Activated CD4-positive, CD25-positive, alpha-beta regulatory T cell (primary cell): ENCODE data around the gene NRL.
"Not testable (repeated sequence)": the region's sequence is repeated elsewhere in the genome, so short reads cannot be mapped to it uniquely, and the experiment has no call there.

Experiments
- DNase-seq, 4 experiments: peaks; one replicate each; lab custom pipeline; 2025; lab: John Stamatoyannopoulos, UW

NRL gene

DNA sequence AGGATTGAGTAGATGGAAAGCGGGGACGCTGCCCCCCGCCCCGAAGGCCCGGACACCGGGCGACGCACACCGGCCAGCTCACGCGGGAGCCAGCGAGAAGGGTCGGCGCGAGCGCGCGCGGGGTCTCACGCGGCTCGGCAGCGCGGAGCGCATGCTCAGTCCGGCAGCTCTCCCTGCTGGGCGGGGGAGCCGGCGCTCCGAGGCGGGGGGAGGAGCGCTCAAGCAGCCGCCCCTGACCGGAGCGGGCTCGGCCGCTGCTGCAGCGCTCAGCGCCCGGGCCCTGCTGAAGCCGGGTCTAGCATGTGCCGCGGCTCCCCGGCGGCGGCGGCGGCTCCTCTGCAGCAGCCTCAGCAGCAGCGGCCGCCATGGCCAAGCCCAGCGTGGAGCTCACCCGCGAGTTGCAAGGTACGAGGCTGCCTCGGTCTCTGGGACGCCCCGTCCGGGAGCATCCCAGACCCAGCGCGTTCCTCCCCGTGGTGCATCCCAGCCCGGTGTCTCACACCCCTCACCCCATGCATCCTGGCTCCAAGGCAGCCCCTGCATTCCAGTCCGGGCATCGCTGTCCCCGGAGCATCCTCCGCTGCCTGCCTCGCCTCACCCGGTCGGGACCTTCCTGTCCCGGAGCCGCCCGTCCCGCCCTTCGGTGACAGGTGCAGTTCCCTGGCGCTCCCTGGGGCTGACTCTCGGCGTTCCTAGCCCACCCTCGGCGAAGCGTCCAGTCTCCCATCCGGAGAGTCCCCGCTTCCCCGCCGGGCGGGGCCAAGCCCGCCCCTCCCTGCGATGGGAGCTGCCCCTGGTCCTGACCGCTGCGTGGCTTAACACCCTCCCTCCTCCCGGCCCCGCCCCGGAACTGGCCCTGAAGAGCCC is 62.7 kb downstream of the NRL start, which contains the start of gene CARMIL3:
Gene CARMIL3 (plus strand): TSS at position 221 of the 867 bp plus-strand sequence. CDS start 145 bp downstream, at position 366.
- DNase-seq: peak in 3 of 4 experiments; percentile 24 to 29 (median 28)

DNA sequence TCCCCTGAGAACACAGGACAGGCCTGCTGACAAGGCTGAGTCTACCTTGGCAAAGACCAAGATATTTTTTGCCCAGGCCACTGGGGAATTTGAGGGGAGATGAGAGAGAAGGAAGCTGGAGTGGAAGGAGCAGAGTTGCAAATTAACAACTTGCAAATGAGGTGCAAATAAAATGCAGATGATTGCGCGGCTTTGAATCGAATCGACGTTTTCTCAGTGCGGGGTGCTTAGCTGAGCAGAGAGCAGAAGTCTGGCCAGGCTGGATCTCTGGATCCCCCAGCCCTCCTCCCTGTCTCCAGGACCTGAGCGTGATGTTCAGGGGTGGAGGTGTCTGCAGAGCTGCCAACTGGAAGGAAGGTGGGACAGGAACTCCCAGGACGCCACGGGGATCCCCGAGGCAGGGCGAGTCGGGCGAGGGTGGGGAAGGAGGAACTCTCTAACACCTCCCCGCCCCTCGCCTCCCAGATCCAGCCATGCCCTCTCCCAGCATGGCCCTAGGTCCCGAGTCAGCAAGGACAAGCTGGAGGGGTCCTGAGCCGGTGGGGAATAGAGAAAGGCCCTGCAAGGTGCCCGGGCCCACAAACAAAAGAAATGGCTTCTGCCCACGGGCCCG is 63.5 kb downstream of the NRL start:
- DNase-seq: no peak

DNA sequence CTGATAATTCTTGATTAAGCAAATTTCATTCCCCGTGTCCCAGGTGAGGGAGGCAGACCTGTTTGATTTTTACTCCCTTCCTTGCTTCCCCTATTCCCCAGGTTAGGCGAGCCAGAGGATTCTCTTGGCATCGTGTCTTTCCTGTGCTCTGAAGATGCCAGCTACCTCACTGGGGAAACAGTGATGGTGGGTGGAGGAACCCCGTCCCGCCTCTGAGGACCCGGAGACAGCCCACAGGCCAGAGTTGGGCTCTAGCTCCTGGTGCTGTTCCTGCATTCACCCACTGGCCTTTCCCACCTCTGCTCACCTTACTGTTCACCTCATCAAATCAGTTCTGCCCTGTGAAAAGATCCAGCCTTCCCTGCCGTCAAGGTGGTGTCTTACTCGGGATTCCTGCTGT is 64.0 kb downstream of the NRL start:
- not testable (repeated sequence) for DNase-seq

DNA sequence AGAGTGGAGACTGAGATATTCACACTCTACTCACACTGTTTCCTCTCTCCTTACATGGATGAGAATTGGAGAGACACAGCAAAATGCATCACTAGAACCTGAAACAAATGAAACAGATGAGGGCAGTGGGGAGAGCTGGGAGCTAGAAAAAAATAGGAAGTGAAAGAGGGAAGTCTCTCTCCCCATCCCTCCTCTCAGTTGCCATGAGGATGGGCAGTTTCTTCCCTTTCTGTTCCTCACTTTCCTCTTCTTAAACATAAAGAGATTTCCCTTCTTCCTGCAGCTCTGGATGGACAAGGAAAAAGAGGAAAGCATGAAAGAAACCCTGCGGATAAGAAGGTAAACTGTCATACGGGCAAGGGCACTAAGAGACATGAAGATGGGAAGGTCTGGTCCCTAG is 65.7 kb downstream of the NRL start:
- DNase-seq: not testable (repeated sequence)

DNA sequence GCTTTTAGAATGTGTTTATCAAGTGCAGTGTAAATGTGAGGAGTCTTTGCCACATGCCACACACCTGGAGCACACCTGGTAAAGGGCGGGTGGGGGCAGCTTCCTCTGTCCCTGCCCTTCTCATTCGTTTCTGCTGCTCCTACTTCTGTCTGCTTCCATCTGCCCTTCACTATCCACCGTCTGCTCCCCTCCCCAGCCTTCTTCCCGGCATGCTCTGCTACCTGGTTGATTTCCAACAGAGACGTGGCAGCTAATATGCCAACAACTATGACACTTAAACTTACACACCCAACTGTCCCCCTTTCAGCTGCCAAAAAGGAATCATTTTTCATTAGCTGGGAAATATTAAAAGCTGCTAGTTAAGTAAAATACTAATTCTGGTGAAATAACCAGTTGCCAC is 72.0 kb downstream of the NRL start:
- DNase-seq: no peak

DNA sequence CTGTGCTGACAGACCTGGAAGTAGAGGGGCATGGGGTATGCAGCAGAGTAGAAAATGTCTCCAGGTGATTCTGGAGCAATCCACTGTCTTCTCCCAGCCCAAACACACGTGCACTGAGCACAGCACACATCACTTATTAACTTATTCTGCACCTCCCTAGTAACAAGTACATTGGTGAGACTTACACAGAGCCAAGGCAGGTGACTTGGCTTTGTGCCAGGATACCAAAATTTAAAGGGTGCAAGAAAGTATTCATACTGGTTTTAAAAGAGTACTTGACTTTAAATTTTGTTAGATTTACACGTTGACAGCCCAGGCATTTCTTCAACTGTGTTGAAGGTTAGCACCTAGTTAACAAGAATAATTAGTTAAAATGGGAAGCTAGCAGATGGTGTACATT is 74.1 kb downstream of the NRL start:
- no peak for DNase-seq

DNA sequence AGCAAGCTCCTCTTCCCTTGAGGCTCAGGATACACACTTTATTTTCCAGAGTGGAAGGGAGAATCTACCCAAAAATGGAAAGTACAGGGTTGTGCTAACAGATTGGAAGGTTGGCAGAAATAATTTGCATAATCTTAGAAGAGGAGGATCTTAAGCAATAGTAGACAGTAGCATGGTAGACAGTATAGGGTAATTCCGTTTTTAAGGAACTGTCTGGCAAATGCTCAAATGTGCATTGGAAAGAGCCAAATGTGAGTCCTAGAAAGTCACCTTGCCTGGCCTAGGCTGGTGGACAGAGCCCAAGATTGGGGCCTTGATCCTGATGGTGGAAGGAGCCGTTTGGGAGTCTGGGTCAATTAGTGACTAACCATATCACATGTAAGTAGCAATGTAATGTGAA is 76.1 kb downstream of the NRL start:
- DNase-seq: no peak

DNA sequence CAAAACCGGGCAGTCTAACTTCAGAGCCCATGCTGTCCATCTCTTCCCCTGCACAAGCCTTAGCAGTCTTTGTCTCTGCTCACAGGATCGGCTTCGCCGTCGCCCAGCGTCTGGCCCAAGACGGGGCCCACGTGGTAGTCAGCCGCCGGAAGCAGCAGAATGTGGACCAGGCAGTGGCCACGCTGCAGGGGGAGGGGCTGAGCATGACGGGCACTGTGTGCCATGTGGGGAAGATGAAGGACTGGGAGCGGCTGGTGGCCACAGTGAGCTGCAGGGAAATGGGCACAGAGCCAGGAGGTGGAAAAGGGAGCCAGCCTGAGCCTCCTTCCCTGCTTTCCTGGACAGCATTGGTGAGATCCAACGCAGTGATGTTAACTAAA is 77.1 kb downstream of the NRL start:
- no peak for DNase-seq

DNA sequence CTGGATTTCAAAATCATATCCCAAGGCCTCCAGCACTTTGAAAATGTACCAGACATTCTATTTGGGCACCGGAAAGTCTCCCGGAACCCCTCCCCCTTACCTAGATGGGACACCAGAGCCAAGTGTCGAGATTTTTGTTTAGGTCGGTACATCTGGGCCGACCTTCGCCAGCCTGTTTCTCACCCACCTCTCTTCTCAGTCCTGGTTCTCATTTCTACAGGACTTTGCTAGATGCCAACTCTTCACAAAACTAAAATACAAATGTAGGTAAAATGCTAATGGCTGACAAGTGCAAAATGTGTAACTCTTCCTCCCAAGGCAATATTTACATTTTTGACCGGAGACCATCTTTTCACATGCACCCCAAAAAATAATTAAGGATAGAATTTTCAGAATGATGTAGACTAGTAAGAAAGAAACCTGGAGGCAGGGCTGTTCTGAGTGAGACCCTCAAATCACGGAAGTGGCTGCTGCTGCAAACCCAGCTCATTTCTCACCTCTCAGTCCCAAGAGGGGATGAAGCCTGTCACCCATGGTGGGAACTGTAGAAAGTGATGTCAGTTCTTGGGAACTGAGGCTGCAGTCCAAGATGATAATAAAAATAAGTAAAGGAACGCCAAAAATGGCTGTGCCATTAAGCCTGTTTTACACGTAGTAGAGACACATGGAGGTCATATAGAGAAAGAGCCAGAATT is 77.6 kb downstream of the NRL start:
- DNase-seq: not testable (repeated sequence)

DNA sequence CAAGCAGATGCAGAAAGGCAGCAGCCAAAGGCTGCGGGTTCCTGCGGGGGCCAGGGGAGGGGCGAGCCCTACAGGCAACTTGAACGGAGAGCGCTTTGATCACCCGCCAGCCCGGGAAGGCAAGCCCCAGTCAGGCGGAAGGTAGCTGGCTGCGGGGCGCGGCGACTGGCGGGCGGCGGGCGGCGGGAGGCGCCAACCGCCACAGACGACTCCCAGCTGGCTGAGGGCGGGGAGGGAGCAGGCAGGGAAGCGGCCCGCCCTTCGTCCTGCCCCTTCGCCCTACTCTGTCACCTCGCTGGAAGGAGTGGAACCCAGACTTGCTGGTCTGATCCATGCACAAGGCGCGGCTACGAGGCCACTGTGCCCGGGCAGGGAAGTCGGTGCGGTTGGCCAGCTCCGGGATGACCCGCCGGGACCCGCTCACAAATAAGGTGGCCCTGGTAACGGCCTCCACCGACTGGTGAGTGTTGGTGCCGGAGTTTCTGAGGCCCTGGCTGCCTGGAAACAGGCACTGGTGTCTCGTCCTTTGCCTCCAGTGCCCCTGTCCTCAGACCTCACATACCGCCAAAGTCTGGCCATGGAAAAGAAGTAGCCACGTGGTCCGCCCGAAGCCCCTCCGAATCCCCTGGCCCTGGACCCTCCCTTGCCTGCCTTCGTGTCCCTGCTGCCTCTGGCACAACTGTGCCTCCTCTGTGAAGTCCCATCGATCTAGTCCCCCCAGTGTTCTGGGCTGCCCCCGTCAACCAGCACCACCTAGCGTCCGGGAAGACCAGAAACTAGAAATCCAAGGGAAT is 78.4 kb downstream of the NRL start:
- peak in 3 of 4 experiments; percentile 20 to 31 (median 26) for DNase-seq

DNA sequence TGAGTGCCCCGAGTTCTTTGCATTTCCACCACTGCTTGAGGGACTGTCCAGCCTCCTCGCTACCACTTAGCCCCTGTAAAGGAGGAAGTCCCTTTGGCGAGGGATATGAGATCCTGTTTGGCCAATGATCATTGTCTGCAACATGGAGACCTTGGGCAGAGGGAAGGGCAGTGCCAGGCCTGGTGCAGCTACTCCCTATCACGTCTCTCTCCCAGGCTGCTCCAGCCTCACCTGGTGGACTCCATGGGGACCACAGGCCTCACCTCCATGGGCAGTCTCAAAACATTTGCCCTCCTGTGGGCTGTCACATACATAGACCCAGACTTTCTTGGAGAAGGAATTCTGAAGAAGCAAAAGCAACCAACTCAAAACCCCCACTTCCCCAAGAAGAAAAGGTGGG is 79.0 kb downstream of the NRL start:
- not testable (repeated sequence) for DNase-seq

DNA sequence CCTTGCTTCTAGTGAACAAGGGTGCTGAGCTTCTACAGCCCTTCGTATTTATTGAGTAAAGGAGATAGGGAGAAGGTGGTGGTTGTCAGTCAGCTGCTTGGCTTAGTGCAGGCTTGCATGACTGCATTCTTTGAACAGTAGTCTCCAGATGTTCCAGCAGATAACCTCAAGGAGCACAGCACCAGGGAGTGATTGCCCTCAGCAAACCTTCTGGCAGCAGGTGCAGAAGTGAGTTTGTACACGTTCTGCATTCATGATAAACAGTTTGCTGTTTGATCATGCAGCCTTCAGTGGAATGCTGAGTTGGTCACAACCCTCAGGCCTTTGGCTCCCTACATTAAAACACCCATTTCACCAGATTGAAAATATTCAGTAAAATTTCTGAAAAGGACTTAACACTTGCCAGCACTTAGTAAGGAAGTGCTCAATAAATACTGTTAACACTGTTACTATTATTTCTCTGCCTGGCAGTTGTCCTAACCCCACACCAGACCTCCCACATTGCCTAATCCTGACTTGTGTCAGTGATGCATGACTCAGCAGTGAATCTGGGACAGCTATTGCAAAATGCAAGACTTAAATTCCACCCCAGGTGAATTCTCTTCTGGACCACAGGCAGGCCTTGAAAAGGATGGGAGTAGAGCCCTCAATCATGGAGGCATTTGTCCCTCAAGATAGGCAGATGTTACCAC is 81.9 kb downstream of the NRL start:
- DNase-seq: no peak

DNA sequence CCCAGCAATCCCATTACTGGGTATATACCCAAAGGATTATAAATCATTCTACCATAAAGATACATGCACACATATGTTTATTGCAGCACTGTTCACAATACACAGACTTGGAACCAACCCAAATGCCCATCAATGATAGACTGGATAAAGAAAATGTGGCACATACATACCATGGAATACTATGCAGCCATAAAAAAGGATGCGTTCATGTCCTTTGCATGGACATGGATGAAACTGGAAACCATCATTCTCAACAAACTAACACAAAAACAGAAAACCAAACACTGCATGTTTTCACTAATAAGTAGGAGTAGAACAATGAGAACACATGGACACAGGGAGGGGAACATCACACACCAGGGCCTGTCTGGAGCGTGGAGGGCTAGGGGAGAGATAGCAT is 83.4 kb downstream of the NRL start:
- not testable (repeated sequence) for DNase-seq

DNA sequence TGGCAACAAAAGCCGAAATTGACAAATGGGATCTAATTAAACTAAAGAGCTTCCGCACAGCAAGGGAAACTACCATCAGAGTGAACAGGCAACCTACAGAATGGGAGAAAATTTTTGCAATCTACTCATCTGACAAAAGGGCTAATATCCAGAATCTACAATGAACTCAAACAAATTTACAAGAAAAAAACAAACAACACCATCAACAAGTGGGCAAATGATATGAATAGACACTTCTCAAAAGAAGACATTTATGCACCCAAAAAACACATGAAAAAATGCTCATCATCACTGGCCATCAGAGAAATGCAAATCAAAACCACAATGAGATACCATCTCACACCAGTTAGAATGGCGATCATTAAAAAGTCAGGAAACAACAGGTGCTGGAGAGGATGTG is 85.1 kb downstream of the NRL start:
- DNase-seq: not testable (repeated sequence)
